IPS-15b (cell line): ENCODE data around the gene RABL2B.

ENCODE experiments used
- H3K27me3 ChIP-seq: one replicate; pipeline ENCODE4 v1.6.1; 2013; ENCODE audit warnings: low read length; ENCODE audit not compliant: control insufficient read depth, insufficient read depth
- H3K36me3 ChIP-seq: one replicate; pipeline ENCODE4 v1.6.1; 2013; ENCODE audit warnings: low read length; ENCODE audit not compliant: control insufficient read depth, insufficient read depth
- H3K4me1 ChIP-seq: one replicate; pipeline ENCODE4 v1.6.1; 2013; ENCODE audit warnings: mild to moderate bottlenecking, low read length; ENCODE audit not compliant: control insufficient read depth, insufficient read depth
- H3K4me3 ChIP-seq: one replicate; pipeline ENCODE4 v1.5.1; 2013; ENCODE audit warnings: low read depth, low read length
- H3K9ac ChIP-seq: one replicate; pipeline ENCODE4 v1.6.1; 2013; ENCODE audit warnings: low read depth, mild to moderate bottlenecking, low read length
- H3K9me3 ChIP-seq: one replicate; pipeline ENCODE4 v1.6.1; 2013; ENCODE audit warnings: mild to moderate bottlenecking, low read length; ENCODE audit not compliant: control insufficient read depth, insufficient read depth

Gene RABL2B

DNA sequence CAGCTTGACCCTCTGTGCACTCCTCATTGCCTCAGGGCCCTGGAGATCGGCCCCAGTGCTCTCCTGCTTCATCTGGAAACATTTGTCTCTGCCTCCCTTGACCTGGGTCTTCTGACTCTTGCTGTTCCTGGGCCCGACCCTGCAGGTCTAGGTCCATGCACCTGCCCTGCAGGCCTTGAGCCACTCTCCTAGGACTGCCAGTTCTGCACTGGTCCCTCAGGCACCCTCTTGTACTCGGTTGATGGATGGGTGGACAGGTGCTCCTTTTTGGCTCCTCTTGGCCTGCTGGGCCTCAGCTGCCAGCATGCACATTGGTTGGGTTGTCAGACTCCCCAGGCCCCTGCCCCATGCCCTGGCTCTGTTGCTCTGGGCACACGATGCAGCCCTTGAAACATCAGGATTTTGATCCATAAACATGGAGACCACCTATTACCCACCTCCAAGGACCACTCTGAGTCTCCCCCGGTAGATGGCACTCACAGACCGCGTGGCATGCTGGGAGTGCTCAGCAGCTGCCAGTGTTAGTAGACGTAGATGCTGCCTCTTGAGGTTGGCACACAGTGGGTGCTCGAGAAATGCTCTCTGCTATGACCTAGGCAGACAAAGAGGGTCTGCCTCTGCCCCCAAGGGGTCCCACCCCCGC is 65.6 kb downstream of the RABL2B start:
- H3K27me3 ChIP-seq = peaks cover 31% of the 10 kb centered on the region
- H3K4me1 ChIP-seq = no peaks in the 10 kb centered on the region
- H3K9me3 ChIP-seq = no peaks in the 10 kb centered on the region
- no peak overlapping the region for H3K9ac ChIP-seq
- no peaks in the 10 kb centered on the region for H3K36me3 ChIP-seq
- H3K4me3 ChIP-seq = no peak overlapping the region
